Transverse colon (tissue), 4 donors: ENCODE results near the gene KIF5B. TPM values are rescaled to one million over a fixed set of nuclear protein-coding genes. Genes with fewer than 3 reads are reported as not detected.
A peak's percentile ranks its signal among the peaks of the same experiment; 100 is the strongest.
"Not testable (repeated sequence)": the region's sequence is repeated elsewhere in the genome, so short reads cannot be mapped to it uniquely, and the experiment has no call there.

Experiments
- DNase-seq: peaks from one replicate; pipeline ENCODE4 v3.0.0-alpha.2; 2019
- H3K27ac ChIP-seq, 4 donors: fragments of 200-600 bp; sonication (generic); 2 replicates each; pipeline ENCODE4 v1.5.1; 2016 to 2018; ENCODE audit warnings: inconsistent platforms in 4 of 4
- H3K27me3 ChIP-seq: fragments of 200-600 bp; sonication (generic); 2 replicates; pipeline ENCODE4 v1.5.1; 2017; ENCODE audit warnings: inconsistent platforms
- H3K36me3 ChIP-seq, 4 donors: fragments of 200-600 bp; sonication (generic); 2 replicates each; pipeline ENCODE4 v1.5.1; 2017 to 2019; ENCODE audit warnings: inconsistent platforms in 4 of 4
- H3K4me1 ChIP-seq, 4 donors: fragments of 200-600 bp; sonication (generic); 2 replicates each; pipeline ENCODE4 v1.5.1; 2017 to 2020; ENCODE audit warnings: inconsistent platforms in 4 of 4
- H3K4me3 ChIP-seq, 4 donors: fragments of 200-600 bp; sonication (generic); 1 replicate in 1 of 4; 2 replicates in 3 of 4; pipeline versions ENCODE4 v1.5.1 to v1.6.1; 2017 to 2019; ENCODE audit warnings: inconsistent platforms in 4 of 4
- H3K9me3 ChIP-seq, 2 donors: fragments of 200-600 bp; sonication (generic); 2 replicates each; pipeline ENCODE4 v1.5.1; 2017 to 2019; ENCODE audit warnings: inconsistent platforms in 2 of 2
- CTCF ChIP-seq, 5 experiments: fragments of 200-600 bp in 3 of 5; fragments of 450-650 bp in 2 of 5; sonication (generic) in 3 of 5; IDR thresholded peaks; 1 replicate in 2 of 5; 2 replicates in 3 of 5; pipeline ENCODE4 v1.5.1; 2016 to 2017; ENCODE audit warnings: antibody characterized with exemption in 5 of 5, inconsistent platforms in 3 of 5, mild to moderate bottlenecking in 2 of 5, moderate library complexity in 1 of 5
- EP300 ChIP-seq: sonication (generic); formaldehyde crosslinking; IDR thresholded peaks from one replicate; pipeline ENCODE4 v1.6.1; 2017; ENCODE audit warnings: antibody characterized with exemption, low read depth
- POLR2A ChIP-seq: fragments of 450-650 bp; IDR thresholded peaks from one replicate; pipeline ENCODE4 v1.6.1; 2016; ENCODE audit warnings: antibody characterized with exemption, mild to moderate bottlenecking, moderate library complexity
- POLR2AphosphoS5 ChIP-seq, 3 donors: sonication (generic); formaldehyde crosslinking; IDR thresholded peaks; one replicate each; pipeline ENCODE4 v1.6.1; 2016; ENCODE audit warnings: antibody characterized with exemption in 3 of 3
- WGBS, 2 donors: methylation state at CpG; one replicate each; pipeline ENCODE4 v1.1.5; 2018; ENCODE audit warnings: low coverage in 1 of 2; 5-methylcytosine and 5-hydroxymethylcytosine counted together
- in situ Hi-C, 4 donors: fragments of 200-750 bp; cut with MboI; loops; one replicate each; pipeline versions ENCODE4 v1.15.0 to v1.15.1; 2017; ENCODE audit warnings: low sequenced_read_pairs in 3 of 4, low pct_ligation_motif_present in 1 of 4, low pct_unique_long_range_greater_than_20kb in 1 of 4
- intact Hi-C: fragments of 100-400 bp; cut with DNase I; formaldehyde crosslinking; loops from one replicate; pipeline ENCODE4 v1.15.1; 2023; ENCODE audit warnings: low total_unique reads
- total RNA-seq, 4 donors: library from RNA; depleted of rRNA; stranded (reverse); fragments of >200 nt; gene quantifications; one replicate each; pipeline ENCODE4 v1.1.0, GENCODE V29; 2016

Gene KIF5B
- total RNA-seq, 4 donors from 2014 or later = 77.1 to 166 (median 135) TPM

GRCh38 chr10:32104181-32104580, 48.0 kb upstream of the KIF5B start:
- Histone ChIP-seq H3K9me3 (no peaks in the 10 kb centered on the region), H3K4me1 (peaks cover 8 to 25% (median 22%) of the 10 kb centered on the region in 4 donors), H3K27me3 (no peaks in the 10 kb centered on the region), H3K4me3 (no peak overlapping the region), H3K36me3 (no peaks in the 10 kb centered on the region), H3K27ac (peak overlapping the region in 1 of 4 donors; percentile 74)
- DNase-seq = no peak
- in situ Hi-C loops = no loop called here
- WGBS, 2 donors = 17 to 41% methylated on average over 3 of the region's 3 CpGs
- intact Hi-C loops = no loop called here
- TF ChIP-seq CTCF (IDR thresholded peaks at IDR 0.05) (no peak), EP300 (no peak), POLR2AphosphoS5 (IDR thresholded peaks at IDR 0.05) (no peak), POLR2A (no peak)

- DNase-seq = no peak
- H3K9me3 ChIP-seq = no peaks in the 10 kb centered on the region
- TF ChIP-seq EP300 (no peak), POLR2A (no peak), CTCF (IDR thresholded peaks at IDR 0.05) (no peak), POLR2AphosphoS5 (IDR thresholded peaks at IDR 0.05) (no peak)
- 55 to 58% methylated on average over 2 to 3 of the region's 3 CpGs for WGBS, 2 donors
- H3K27ac ChIP-seq = no peak overlapping the region
- no peaks in the 10 kb centered on the region for H3K36me3 ChIP-seq
- H3K4me1 ChIP-seq = peaks cover 8 to 25% (median 22%) of the 10 kb centered on the region in 4 donors
- intact Hi-C loops (no loop called here), in situ Hi-C loops (no loop called here)
- H3K27me3 ChIP-seq = no peaks in the 10 kb centered on the region
- no peak overlapping the region for H3K4me3 ChIP-seq
These were observed 47.5 kb upstream of the KIF5B start for GRCh38 chr10:32103721-32104120.

- in situ Hi-C loops, H3K9me3 ChIP-seq, H3K27me3 ChIP-seq, H3K36me3 ChIP-seq, H3K4me3 ChIP-seq, H3K27ac ChIP-seq, intact Hi-C loops, DNase-seq: not testable (repeated sequence)
- H3K4me1 ChIP-seq = peaks cover 3 to 13% (median 8%) of the 10 kb centered on the region in 4 donors
- 62% methylated on average over 4 of the region's 4 CpGs; no CpG with 5 or more reads in 1 of the 2 donors for WGBS, 2 donors
These were observed 42.5 kb upstream of the KIF5B start for GRCh38 chr10:32098566-32099259.

GRCh38 chr10:32095116-32095733, 39.0 kb upstream of the KIF5B start:
- H3K4me3 ChIP-seq = no peak overlapping the region
- peak overlapping the region in 3 of 4 donors; percentile 26 to 61 (median 40) for H3K27ac ChIP-seq
- TF ChIP-seq EP300 (no peak), POLR2AphosphoS5 (IDR thresholded peaks at IDR 0.05) (no peak), CTCF (IDR thresholded peaks at IDR 0.05) (no peak), POLR2A (no peak)
- H3K36me3 ChIP-seq = no peaks in the 10 kb centered on the region
- intact Hi-C loops (no loop called here), in situ Hi-C loops (no loop called here)
- no peaks in the 10 kb centered on the region for H3K27me3 ChIP-seq
- H3K9me3 ChIP-seq = no peaks in the 10 kb centered on the region
- no peak for DNase-seq
- 92 to 100% methylated on average over 2 of the region's 2 CpGs for WGBS, 2 donors
- H3K4me1 ChIP-seq = peaks cover 5 to 19% (median 8%) of the 10 kb centered on the region in 4 donors
